Left renal pelvis (tissue), 4 donors: Measurements from ENCODE around the gene CFHR1. TPM values are rescaled to one million over a fixed set of nuclear protein-coding genes. Genes with fewer than 3 reads are reported as not detected.
A peak's percentile ranks its signal among the peaks of the same experiment; 100 is the strongest.
"Not testable (repeated sequence)": the region's sequence is repeated elsewhere in the genome, so short reads cannot be mapped to it uniquely, and the experiment has no call there.

Experiments used
- DNase-seq, 4 donors: peaks; one replicate each; pipeline ENCODE4 v3.0.0-alpha.2; 2013; ENCODE audit warnings: low read depth in 4 of 4, low spot score in 3 of 4
- polyA plus RNA-seq, 4 donors: library from polyadenylated mRNA; unstranded; fragments of 120-200 nt; gene quantifications; one replicate each; pipeline ENCODE4 v1.2.1, GENCODE V29; 2013; ENCODE audit not compliant: insufficient read length in 4 of 4

CFHR1 gene
- polyA plus RNA-seq, result 1 to 10 TPM in 1 of 4 donors, under 1 TPM in 1, not detected in 2; 0.60 to 3.7 TPM

GRCh38 chr1:196819531-196819930, at the start of gene CFHR1:
CFHR1 (plus strand) TSS chr1:196819731; CDS start chr1:196819845, 114 bp downstream.
- not testable (repeated sequence) for DNase-seq

DNA sequence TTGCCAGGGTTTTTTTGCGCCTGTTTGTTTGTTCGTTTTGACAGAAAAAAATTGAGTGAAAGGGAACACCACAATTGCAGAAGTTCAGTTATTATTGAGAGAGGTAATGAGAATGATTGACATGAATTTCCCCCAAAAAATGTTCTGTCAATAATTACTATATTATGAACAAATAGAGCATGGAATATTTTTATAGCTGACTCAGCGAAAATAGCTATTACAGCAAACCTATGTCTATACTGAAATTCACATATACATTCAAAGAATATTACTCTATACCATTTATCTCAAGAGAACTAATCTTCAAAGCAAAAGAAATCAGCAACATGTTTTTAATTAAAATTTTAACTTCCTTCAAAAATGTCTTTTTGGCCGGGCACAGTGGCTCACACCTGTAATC, 49.7 kb upstream of the CFHR1 start:
- not testable (repeated sequence) for DNase-seq

DNA sequence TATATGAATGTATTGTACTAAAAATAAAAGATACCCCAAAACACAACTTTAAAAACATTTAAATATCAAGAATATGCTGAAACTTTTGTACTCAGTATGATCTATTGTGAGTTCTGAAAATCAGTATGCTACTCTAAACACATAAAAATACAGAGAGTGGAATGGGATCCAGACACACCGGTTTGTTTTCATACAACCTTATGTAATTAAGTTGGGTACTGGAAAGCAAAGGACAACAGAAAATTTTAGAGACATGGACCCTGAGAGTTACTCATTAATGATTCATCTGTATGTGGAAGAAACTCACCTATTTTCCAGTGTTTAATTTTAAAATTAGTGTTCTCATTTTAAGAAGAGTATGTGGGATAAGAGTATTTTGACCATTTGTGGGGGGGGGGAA, 45.8 kb upstream of the CFHR1 start:
- no peak for DNase-seq

GRCh38 chr1:196774175-196774574, 45.4 kb upstream of the CFHR1 start:
- DNase-seq, result no peak

- no peak for DNase-seq
Observed at GRCh38 chr1:196774603-196775002, 44.9 kb upstream of the CFHR1 start, which contains the start of gene CFHR3. CFHR3 (plus strand) TSS chr1:196774840; CDS start chr1:196774887, 47 bp downstream.

- DNase-seq, result no peak
Observed at GRCh38 chr1:196777603-196778002, 41.9 kb upstream of the CFHR1 start.

DNA sequence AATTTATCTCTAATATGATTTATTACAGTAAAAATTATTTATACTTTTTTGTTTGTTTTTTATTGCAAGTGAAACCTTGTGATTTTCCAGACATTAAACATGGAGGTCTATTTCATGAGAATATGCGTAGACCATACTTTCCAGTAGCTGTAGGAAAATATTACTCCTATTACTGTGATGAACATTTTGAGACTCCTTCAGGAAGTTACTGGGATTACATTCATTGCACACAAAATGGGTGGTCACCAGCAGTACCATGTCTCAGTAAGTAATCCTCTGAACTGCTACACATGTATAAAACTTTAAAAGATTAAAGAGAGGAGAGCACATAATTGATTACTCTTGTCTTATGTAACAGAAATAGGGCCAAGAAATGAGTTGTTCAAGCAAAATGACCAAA, 40.4 kb upstream of the CFHR1 start:
- no peak for DNase-seq

- not testable (repeated sequence) for DNase-seq
Observed at GRCh38 chr1:196791252-196791651, 28.3 kb upstream of the CFHR1 start.

GRCh38 chr1:196794103-196794502, 25.4 kb upstream of the CFHR1 start:
- not testable (repeated sequence) for DNase-seq

- DNase-seq, result no peak
Observed at GRCh38 chr1:196797891-196798290, 21.6 kb upstream of the CFHR1 start.

- DNase-seq, result not testable (repeated sequence)
Observed at GRCh38 chr1:196801920-196802319, 17.6 kb upstream of the CFHR1 start.

DNA sequence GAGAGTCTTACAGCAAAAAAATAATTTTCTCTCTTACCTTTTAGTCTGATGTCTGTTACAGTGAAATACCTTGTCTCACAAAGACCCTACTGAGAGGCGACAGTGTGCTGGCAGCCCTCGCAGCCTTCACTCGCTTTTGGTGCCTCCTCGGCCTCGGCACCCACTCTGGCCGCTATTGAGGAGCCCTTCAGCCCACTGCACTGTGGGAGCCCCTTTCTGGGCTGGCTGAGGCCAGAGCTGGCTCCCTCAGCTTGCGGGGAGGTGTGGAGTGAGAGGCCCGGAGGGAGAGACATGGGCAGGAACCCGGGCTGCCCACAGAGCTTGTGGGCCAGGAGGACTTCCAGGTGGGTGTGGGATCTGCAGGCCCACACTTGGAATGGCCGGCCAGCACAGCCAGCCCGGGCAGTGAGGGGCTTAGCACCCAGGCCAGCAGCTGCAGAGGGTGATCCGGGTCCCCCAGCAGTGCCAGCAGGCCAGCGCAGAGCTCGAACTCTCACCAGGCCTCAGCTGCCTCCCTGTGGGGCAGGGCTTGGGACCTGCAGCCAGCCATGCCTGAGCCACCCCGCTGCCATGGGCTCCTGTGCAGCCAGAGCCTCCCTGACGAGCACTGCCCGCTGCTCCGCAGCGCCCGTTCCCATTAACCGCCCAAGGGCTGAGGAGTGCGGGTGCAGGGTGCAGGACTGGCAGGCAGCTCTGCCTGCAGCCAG, 10.8 kb upstream of the CFHR1 start:
- no peak for DNase-seq

- DNase-seq, result not testable (repeated sequence)
Observed at GRCh38 chr1:196817442-196817841, 2.1 kb upstream of the CFHR1 start.

DNA sequence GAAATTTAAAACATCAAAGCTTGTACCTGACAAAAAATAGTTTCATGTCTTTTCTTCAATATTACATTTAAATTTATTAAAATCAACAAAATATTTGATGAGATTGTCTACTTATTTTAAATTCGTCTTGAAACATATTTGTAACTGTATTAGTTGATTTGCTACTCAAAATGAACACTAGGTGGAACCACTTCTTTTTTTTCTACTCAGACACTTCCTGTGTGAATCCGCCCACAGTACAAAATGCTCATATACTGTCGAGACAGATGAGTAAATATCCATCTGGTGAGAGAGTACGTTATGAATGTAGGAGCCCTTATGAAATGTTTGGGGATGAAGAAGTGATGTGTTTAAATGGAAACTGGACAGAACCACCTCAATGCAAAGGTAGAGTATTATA, 8.3 kb downstream of the CFHR1 start:
- DNase-seq, result peak in 1 of 4 donors; percentile 3

DNA sequence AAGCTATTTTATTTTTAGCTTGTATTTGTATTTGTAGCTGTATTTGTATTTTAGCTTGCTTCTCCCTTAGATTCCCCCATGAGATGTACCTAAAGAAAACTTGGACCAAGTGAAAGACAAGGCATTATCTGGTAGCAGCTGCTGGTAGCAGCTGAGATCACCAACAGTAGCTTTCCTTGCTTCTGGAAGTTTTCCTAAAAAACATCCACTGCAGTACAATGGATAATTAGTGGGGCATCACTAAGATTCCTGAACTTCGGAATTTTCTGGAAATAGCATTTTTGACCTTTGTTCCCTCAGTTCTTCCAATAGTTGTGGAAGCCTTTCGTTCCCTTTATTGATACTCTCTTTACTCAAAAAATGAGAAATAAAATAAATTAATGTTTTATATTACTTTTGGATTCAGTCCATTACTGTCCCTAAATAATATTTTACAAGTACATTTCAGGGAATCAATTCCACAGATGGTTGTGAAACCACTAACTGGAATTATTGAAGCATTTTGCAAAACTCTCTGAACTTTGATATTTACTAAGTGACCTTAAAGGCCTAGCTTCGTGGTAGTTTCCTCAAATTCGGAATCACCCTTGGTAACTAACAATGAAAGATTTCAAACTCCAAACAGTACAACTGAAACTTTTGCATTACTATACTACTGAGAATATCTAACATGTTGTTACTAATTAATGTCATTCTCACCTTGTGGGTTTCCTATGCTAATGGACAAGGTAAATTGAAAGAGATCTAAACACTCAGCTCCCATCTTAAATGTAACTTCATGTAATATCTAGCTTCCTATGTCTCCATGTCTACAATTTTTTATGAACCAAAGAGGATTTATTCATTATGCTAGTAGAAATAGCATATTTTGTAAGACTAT, 30.3 kb downstream of the CFHR1 start:
- DNase-seq, result not testable (repeated sequence)

- DNase-seq, result no peak
Observed at GRCh38 chr1:196856053-196856452, 36.5 kb downstream of the CFHR1 start.

GRCh38 chr1:196857188-196857587, 37.7 kb downstream of the CFHR1 start:
- DNase-seq, result no peak

GRCh38 chr1:196858811-196859210, 39.3 kb downstream of the CFHR1 start:
- DNase-seq, result no peak

- no peak for DNase-seq
Observed at GRCh38 chr1:196860323-196860884, 40.9 kb downstream of the CFHR1 start.

GRCh38 chr1:196861429-196861828, 41.9 kb downstream of the CFHR1 start:
- no peak for DNase-seq

DNA sequence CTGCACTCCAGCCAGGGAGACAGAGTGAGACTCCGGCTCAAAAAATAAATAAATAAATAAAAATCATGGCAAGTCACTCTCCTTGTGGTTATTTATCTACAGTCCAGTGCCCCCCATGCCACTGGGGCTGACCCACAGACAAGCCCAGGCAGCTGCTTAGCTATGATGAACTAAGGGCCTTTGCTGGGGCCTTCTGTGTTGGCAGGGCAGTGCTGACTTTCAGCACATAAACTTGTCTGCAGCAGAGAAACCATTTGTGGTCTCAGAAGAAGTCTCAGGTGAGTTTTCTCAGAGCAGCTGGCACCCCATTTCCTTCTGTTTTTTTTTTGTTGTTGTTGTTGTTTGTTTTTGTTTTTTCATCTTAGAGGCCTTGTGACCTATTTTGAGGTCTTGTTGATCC, 47.4 kb downstream of the CFHR1 start:
- DNase-seq, result no peak
